GM12878 (cell line): Measurements from ENCODE around the gene UNC93A. TPM values are rescaled to one million over a fixed set of nuclear protein-coding genes. Genes with fewer than 3 reads are reported as not detected.

Source experiments
- ATAC-seq: fragments of 200-7000 bp; cut with Tn5 transposase; 3 replicates; pipeline ENCODE4 v1.9.1; 2020; ENCODE audit warnings: mild to moderate bottlenecking, moderate library complexity
- BruUV-seq: library from RNA; stranded (reverse); fragments of 400-500 nt; replicated peaks from 2 replicates; lab custom pipeline; 2021; lab: Mats Ljungman, UMichigan
- CTCF ChIA-PET: fragments of 300-600 bp; sonication (Branson Sonifier 250); formaldehyde crosslinking; extraction: SDS; loops from one replicate; lab custom pipeline; 2021; ENCODE audit warnings: inconsistent platforms; lab: Yijun Ruan, JAX
- POLR2A ChIA-PET: fragments of 350-600 bp; formaldehyde crosslinking; extraction: SDS; loops from one replicate; lab custom pipeline; 2021; ENCODE audit warnings: inconsistent platforms; lab: Charles Lee
- RAD21 ChIA-PET: fragments of 300-600 bp; sonication (Branson Sonifier 250); formaldehyde crosslinking; loops from one replicate; lab custom pipeline; 2023; ENCODE audit warnings: antibody characterized with exemption; ENCODE audit not compliant: unreplicated experiment; lab: Charles Lee
- SMC1A ChIA-PET: fragments of 300-600 bp; sonication (Branson Sonifier 250); formaldehyde crosslinking; loops from one replicate; lab custom pipeline; 2023; ENCODE audit not compliant: unreplicated experiment, uncharacterized antibody; lab: Charles Lee
- DNase-seq: peaks from one replicate; pipeline ENCODE4 v3.0.0-alpha.2; 2011; ENCODE audit warnings: low read depth, low spot score
- FAIRE-seq: peaks from 3 replicates; lab custom pipeline; 2011; peaks lifted over from hg19 to GRCh38; lab: Jason Lieb, UNC
- H2AFZ ChIP-seq: 2 replicates; pipeline ENCODE4 v1.6.0; 2011; ENCODE audit warnings: low read depth, low read length, control low read depth; ENCODE audit not compliant: control insufficient read depth
- H3K27ac ChIP-seq: 2 replicates; pipeline ENCODE4 v1.5.1; 2011; ENCODE audit warnings: control low read depth; ENCODE audit not compliant: control insufficient read depth, insufficient read depth
- H3K27me3 ChIP-seq, 2 experiments: replicated peaks in 1 of 2; 2 replicates each; pipeline versions ENCODE4 v1.6.0 to v1.6.1; 2011; ENCODE audit warnings: low read length in 1 of 2; ENCODE audit not compliant: control insufficient read depth in 2 of 2, insufficient read depth in 2 of 2
- H3K36me3 ChIP-seq, 2 experiments: 2 replicates each; pipeline ENCODE4 v1.5.1; 2011; ENCODE audit warnings: low read length in 1 of 2; ENCODE audit not compliant: control insufficient read depth in 2 of 2, insufficient read depth in 2 of 2
- H3K4me1 ChIP-seq: 2 replicates; pipeline ENCODE4 v1.6.1; 2011; ENCODE audit warnings: mild to moderate bottlenecking, low read length, moderate library complexity, mixed read lengths; ENCODE audit not compliant: control insufficient read depth, insufficient read depth
- H3K4me2 ChIP-seq: 2 replicates; pipeline ENCODE4 v1.6.0; 2011; ENCODE audit warnings: control low read depth; ENCODE audit not compliant: control insufficient read depth, insufficient read depth
- H3K4me3 ChIP-seq: fragments of 200-600 bp; sonication (generic); 2 replicates; pipeline ENCODE4 v1.5.1; 2016
- H3K79me2 ChIP-seq: 2 replicates; pipeline ENCODE4 v1.6.0; 2011; ENCODE audit warnings: low read length; ENCODE audit not compliant: control insufficient read depth, insufficient read depth
- H3K9ac ChIP-seq: 2 replicates; pipeline ENCODE4 v1.8.0; 2011; ENCODE audit warnings: low read length, control low read depth, mixed read lengths; ENCODE audit not compliant: control insufficient read depth, insufficient read depth
- H3K9me3 ChIP-seq: replicated peaks from 3 replicates; pipeline ENCODE4 v1.5.1; 2011; ENCODE audit warnings: mild to moderate bottlenecking, low read length; ENCODE audit not compliant: control insufficient read depth, insufficient read depth
- H4K20me1 ChIP-seq: 2 replicates; pipeline ENCODE4 v1.6.0; 2011; ENCODE audit not compliant: control insufficient read depth, insufficient read depth
- EP300 ChIP-seq, 2 experiments: fragments of 150-350 bp in 1 of 2; IDR thresholded peaks; 2 replicates each; pipeline ENCODE4 v1.6.1; 2011 to 2012; ENCODE audit warnings: low read depth in 2 of 2, low read length in 2 of 2, borderline replicate concordance in 1 of 2, improper control_type of control experiment in 1 of 2, inconsistent platforms in 1 of 2; ENCODE audit not compliant: control insufficient read depth in 1 of 2
- FOXK2 ChIP-seq: fragments of 450-650 bp; IDR thresholded peaks from 2 replicates; pipeline ENCODE4 v1.6.1; 2017; ENCODE audit warnings: mild to moderate bottlenecking, moderate library complexity
- RELA ChIP-seq: fragments of 450-650 bp; IDR thresholded peaks from 2 replicates; pipeline ENCODE4 v1.8.0; 2014; ENCODE audit warnings: borderline replicate concordance; ENCODE audit not compliant: partially characterized antibody
- WGBS: methylation state at CpG from one replicate; pipeline ENCODE4 v1.1.6; 2016; ENCODE audit warnings: low lambda C conversion rate; ENCODE audit not compliant: insufficient replicate concordance, insufficient coverage; ENCODE audit errors: missing lambda C conversion rate; 5-methylcytosine and 5-hydroxymethylcytosine counted together
- in situ Hi-C: fragments of 300-500 bp; cut with MboI; formaldehyde crosslinking; loops from 9 replicates; pipeline ENCODE4 v1.14.3; 2018; ENCODE audit warnings: mixed read lengths
- intact Hi-C: fragments of 100-400 bp; cut with micrococcal nuclease; formaldehyde crosslinking; loops from one replicate; pipeline ENCODE4 v1.14.2; 2022; ENCODE audit not compliant: unreplicated experiment
- polyA plus RNA-seq, 11 experiments: library from polyadenylated mRNA; depleted of rRNA in 4 of 11; unstranded in 6 of 11; stranded (reverse) in 5 of 11; fragments of >200 nt; fragmentation: Nextera tagmentation in 4 of 11; fragmentation: Illumina TruSeq in 1 of 11; extraction: Ambion mirVana in 4 of 11; extraction: Trizol in 1 of 11; gene quantifications; 1 replicate in 1 of 11; 2 replicates in 10 of 11; pipeline versions ENCODE4 v1.2.1 to v1.2.3, GENCODE V29; 2011 to 2016; ENCODE audit warnings: inconsistent platforms in 2 of 11, missing spikeins in 2 of 11, low read depth in 1 of 11
- total RNA-seq, 4 experiments: library from RNA; depleted of rRNA in 3 of 4; stranded (reverse); fragments of >200 nt in 3 of 4; fragmentation: Illumina TruSeq in 1 of 4; extraction: Trizol in 1 of 4; gene quantifications; 2 replicates each; pipeline versions ENCODE4 v1.2.1 to v1.2.3, GENCODE V29; 2013 to 2021
- TF ChIP-seq, protein P1 (sequence below): fragments of 450-650 bp; formaldehyde crosslinking; IDR thresholded peaks from 2 replicates; pipeline ENCODE4 v1.4.0; 2022; ENCODE audit warnings: mild to moderate bottlenecking, moderate library complexity

Gene UNC93A
- total and polyA plus RNA-seq, 10 of the 15 experiments (the other 5 are each of a cell fraction or from before 2014, with no cell fraction given), result 0.37 TPM; not detected in 9

DNA sequence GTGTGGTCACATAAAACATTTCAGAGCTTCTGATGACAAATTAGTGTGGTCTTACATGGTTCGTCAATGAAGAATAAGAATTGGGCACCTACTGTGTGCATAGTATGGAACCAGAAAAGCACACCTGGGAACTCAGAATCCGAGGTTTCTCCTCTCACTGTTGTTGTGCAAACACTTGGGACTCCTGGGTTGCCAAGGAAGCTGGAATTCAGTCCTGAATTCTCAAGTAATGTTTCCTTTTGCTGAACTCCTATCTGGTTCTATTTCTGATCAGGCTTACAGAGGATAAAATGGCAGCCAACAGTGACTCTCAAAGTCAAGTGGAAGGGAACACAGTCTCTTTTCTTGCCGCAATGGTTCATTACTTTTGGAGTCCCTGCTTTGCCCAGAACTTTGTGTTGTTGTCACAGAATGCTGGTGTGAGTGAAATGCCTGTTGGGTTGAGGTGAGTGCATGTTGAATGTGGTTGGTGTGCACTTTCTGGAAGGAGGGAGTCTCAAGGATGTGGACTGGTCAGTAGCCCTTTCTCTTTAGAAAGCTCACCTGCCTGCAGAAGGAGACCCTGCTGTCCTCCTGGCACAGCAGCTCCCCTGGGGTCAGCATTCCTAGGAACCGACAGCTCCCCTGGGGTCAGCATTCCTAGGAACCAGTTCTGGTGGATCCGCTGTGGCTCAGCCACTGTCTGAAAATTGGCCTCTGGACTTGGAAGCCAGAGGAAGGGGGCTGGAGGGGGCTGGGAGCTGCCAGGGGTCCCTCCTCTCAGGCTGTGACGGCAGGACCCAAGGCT, 1.4 kb downstream of the UNC93A start:
- intact Hi-C loops (loop anchor here (5.0 kb wide), 1 partner anchor 515 kb away; no protein-coding TSS in a partner anchor), in situ Hi-C loops (loop anchor here (5.0 kb wide), 1 partner anchor 520 kb away; no protein-coding TSS in a partner anchor)
- 22% methylated on average over 6 of the region's 6 CpGs for WGBS
- BruUV-seq, result no TSS peak
- no peaks in the 10 kb centered on the region for H3K79me2 ChIP-seq
- H3K4me1 ChIP-seq, result no peaks in the 10 kb centered on the region
- H2AFZ ChIP-seq, result no peak overlapping the region
- H3K4me3 ChIP-seq, result no peak overlapping the region
- H4K20me1 ChIP-seq, result no peaks in the 10 kb centered on the region
- no peaks in the 10 kb centered on the region for H3K9me3 ChIP-seq
- no peak for DNase-seq
- no peak for ATAC-seq
- POLR2A ChIA-PET, result no interaction called here
- SMC1A ChIA-PET, result interaction anchor here (0.8 kb wide), 1 partner anchor 522 kb away, joined by 3 read pairs; no protein-coding TSS in a partner anchor
- no peaks in the 10 kb centered on the region for H3K36me3 ChIP-seq
- H3K27ac ChIP-seq, result no peak overlapping the region
- TF ChIP-seq, protein P1, sequence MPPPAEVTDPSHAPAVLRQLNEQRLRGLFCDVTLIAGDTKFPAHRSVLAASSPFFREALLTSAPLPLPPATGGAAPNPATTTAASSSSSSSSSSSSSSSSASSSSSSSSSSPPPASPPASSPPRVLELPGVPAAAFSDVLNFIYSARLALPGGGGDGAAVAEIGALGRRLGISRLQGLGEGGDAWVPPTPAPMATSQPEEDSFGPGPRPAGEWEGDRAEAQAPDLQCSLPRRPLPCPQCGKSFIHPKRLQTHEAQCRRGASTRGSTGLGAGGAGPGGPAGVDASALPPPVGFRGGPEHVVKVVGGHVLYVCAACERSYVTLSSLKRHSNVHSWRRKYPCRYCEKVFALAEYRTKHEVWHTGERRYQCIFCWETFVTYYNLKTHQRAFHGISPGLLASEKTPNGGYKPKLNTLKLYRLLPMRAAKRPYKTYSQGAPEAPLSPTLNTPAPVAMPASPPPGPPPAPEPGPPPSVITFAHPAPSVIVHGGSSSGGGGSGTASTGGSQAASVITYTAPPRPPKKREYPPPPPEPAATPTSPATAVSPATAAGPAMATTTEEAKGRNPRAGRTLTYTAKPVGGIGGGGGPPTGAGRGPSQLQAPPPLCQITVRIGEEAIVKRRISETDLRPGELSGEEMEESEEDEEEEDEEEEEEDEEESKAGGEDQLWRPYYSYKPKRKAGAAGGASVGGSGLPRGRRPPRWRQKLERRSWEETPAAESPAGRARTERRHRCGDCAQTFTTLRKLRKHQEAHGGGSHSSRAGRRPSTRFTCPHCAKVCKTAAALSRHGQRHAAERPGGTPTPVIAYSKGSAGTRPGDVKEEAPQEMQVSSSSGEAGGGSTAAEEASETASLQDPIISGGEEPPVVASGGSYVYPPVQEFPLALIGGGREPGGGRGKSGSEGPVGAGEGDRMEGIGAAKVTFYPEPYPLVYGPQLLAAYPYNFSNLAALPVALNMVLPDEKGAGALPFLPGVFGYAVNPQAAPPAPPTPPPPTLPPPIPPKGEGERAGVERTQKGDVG (CRISPR knock-in tag), result no peak
- no peak for TF ChIP-seq FOXK2
- no peak for TF ChIP-seq EP300 (IDR thresholded peaks at IDR 0.05; ENCODE audit: borderline replicate concordance in 1 of 2, control insufficient read depth in 1 of 2, low read depth in 2 of 2, low read length in 2 of 2)
- no peak for TF ChIP-seq RELA
- RAD21 ChIA-PET, result no interaction called here
- H3K9ac ChIP-seq, result no peak overlapping the region
- no peak overlapping the region for H3K4me2 ChIP-seq
- H3K27me3 ChIP-seq, result no peaks in the 10 kb centered on the region; a peak in 2 of 4 replicates
- FAIRE-seq, result no peak
- CTCF ChIA-PET, result no interaction called here
